Right cardiac atrium (tissue), 5 donors: ENCODE results near the gene LRRC63. TPM values are rescaled to one million over a fixed set of nuclear protein-coding genes. Genes with fewer than 3 reads are reported as not detected.

ENCODE experiments used
- ATAC-seq, 2 donors: fragments of 200-7000 bp; cut with Tn5 transposase; one replicate each; pipeline versions ENCODE4 v1.8.0 to v1.9.1; 2020; ENCODE audit warnings: moderate library complexity in 2 of 2, mild to moderate bottlenecking in 1 of 2
- DNase-seq, 3 donors: peaks; one replicate each; pipeline ENCODE4 v3.0.0-alpha.2; 2020
- H3K27ac ChIP-seq: one replicate; pipeline ENCODE4 v1.5.1; 2013; ENCODE audit warnings: mild to moderate bottlenecking, low read length, control low read depth, moderate library complexity
- H3K27me3 ChIP-seq: one replicate; pipeline ENCODE4 v1.6.1; 2013; ENCODE audit not compliant: control insufficient read depth, insufficient read depth
- H3K4me1 ChIP-seq: one replicate; pipeline ENCODE4 v1.6.1; 2013; ENCODE audit warnings: low read length; ENCODE audit not compliant: control insufficient read depth, insufficient read depth
- H3K4me3 ChIP-seq: one replicate; pipeline ENCODE4 v1.5.1; 2013; ENCODE audit warnings: low read length, control low read depth
- H3K9me3 ChIP-seq: one replicate; pipeline ENCODE4 v1.6.1; 2013; ENCODE audit warnings: low read length; ENCODE audit not compliant: control insufficient read depth
- WGBS: extraction: QIAGEN DNeasy Blood & Tissue Kit; methylation state at CpG from one replicate; pipeline ENCODE4 v1.1.7; 2013; 5-methylcytosine and 5-hydroxymethylcytosine counted together
- intact Hi-C, 4 donors: fragments of 100-400 bp; cut with DNase I; formaldehyde crosslinking; loops; one replicate each; pipeline versions ENCODE4 v1.11.0 to v1.14.0; 2022 to 2023
- polyA plus RNA-seq: library from polyadenylated mRNA; stranded (reverse); fragments of 200-250 nt; gene quantifications from one replicate; pipeline ENCODE4 v1.2.3, GENCODE V29; 2013
- total RNA-seq, 4 donors: library from RNA; stranded (reverse); fragmentation: NEBNext Ultra II Directional; extraction: Animal tissue kit (Norgen Biotek cat#: 25700); gene quantifications; one replicate each; pipeline ENCODE4 v1.2.1, GENCODE V29; 2021
- donor health status: healthy with polysubstance abuse.
- donor health status: DM: no; HTN: yes; CAD: no.
- donor health status: DM: no; HTN: no; CAD: no.
- donor health status: DM: no; HTN: yes; CAD: no; lungs with severe emphysema.
- donor health status: DM: yes; HTN: yes; CAD: no.

Gene LRRC63
- total and polyA plus RNA-seq, 5 donors: not detected

- H3K27me3 ChIP-seq: no peaks in the 10 kb centered on the region
- DNase-seq: no peak
- H3K9me3 ChIP-seq: no peaks in the 10 kb centered on the region
- intact Hi-C loops: no loop called here
- no peak overlapping the region for H3K27ac ChIP-seq
- no peak for ATAC-seq
- H3K4me3 ChIP-seq: no peak overlapping the region
- H3K4me1 ChIP-seq: no peaks in the 10 kb centered on the region
Observed at GRCh38 chr13:46315036-46315435, 103.3 kb downstream of the LRRC63 start.

GRCh38 chr13:46315491-46316075 lies 103.9 kb downstream of the LRRC63 start:
- intact Hi-C loops: no loop called here
- ATAC-seq (no peak), DNase-seq (no peak)
- Histone ChIP-seq H3K9me3 (no peaks in the 10 kb centered on the region), H3K4me1 (no peaks in the 10 kb centered on the region), H3K27me3 (no peaks in the 10 kb centered on the region), H3K27ac (no peak overlapping the region), H3K4me3 (no peak overlapping the region)
- 82% methylated on average over 6 of the region's 6 CpGs for WGBS

GRCh38 chr13:46317120-46317519 lies 105.4 kb downstream of the LRRC63 start:
- no peak overlapping the region for H3K4me3 ChIP-seq
- no peaks in the 10 kb centered on the region for H3K9me3 ChIP-seq
- intact Hi-C loops: no loop called here
- H3K27me3 ChIP-seq: no peaks in the 10 kb centered on the region
- no peak overlapping the region for H3K27ac ChIP-seq
- DNase-seq: no peak
- ATAC-seq: no peak
- no peaks in the 10 kb centered on the region for H3K4me1 ChIP-seq

GRCh38 chr13:46318986-46319385 lies 107.3 kb downstream of the LRRC63 start:
- Histone ChIP-seq H3K27me3 (no peaks in the 10 kb centered on the region), H3K4me1 (no peaks in the 10 kb centered on the region), H3K4me3 (no peak overlapping the region), H3K9me3 (no peaks in the 10 kb centered on the region), H3K27ac (no peak overlapping the region)
- WGBS: 88% methylated on average over 1 of the region's 1 CpG
- intact Hi-C loops: no loop called here
- DNase-seq (no peak), ATAC-seq (no peak)

- Histone ChIP-seq H3K27ac (no peak overlapping the region), H3K4me1 (no peaks in the 10 kb centered on the region), H3K4me3 (no peak overlapping the region), H3K9me3 (no peaks in the 10 kb centered on the region), H3K27me3 (no peaks in the 10 kb centered on the region)
- intact Hi-C loops: no loop called here
- no peak for DNase-seq
- no peak for ATAC-seq
- 67% methylated on average over 3 of the region's 3 CpGs for WGBS
Observed at GRCh38 chr13:46320406-46320805, 108.7 kb downstream of the LRRC63 start.

GRCh38 chr13:46320821-46321220 lies 109.1 kb downstream of the LRRC63 start:
- ATAC-seq: no peak

GRCh38 chr13:46321494-46322225 lies 109.9 kb downstream of the LRRC63 start:
- Histone ChIP-seq H3K4me3 (no peak overlapping the region), H3K27me3 (no peaks in the 10 kb centered on the region), H3K9me3 (no peaks in the 10 kb centered on the region), H3K27ac (no peak overlapping the region), H3K4me1 (no peaks in the 10 kb centered on the region)
- ATAC-seq (peak; percentile 48 to 64), DNase-seq (peak in 2 of 3 donors; percentile 49 to 79)
- intact Hi-C loops: no loop called here
- WGBS: 56% methylated on average over 17 of the region's 17 CpGs

More at GRCh38 chr13:46320821-46321220, 109.1 kb downstream of the LRRC63 start:
- DNase-seq: no peak
- Histone ChIP-seq H3K27me3 (no peaks in the 10 kb centered on the region), H3K4me1 (no peaks in the 10 kb centered on the region), H3K27ac (no peak overlapping the region), H3K4me3 (no peak overlapping the region), H3K9me3 (no peaks in the 10 kb centered on the region)
- intact Hi-C loops: no loop called here
- WGBS: 85% methylated on average over 4 of the region's 4 CpGs

GRCh38 chr13:46324976-46325375 lies 113.2 kb downstream of the LRRC63 start:
- Histone ChIP-seq H3K4me3 (no peak overlapping the region), H3K4me1 (no peaks in the 10 kb centered on the region), H3K27ac (no peak overlapping the region), H3K9me3 (no peaks in the 10 kb centered on the region), H3K27me3 (no peaks in the 10 kb centered on the region)
- ATAC-seq (no peak), DNase-seq (no peak)
- intact Hi-C loops: no loop called here
- 75% methylated on average over 5 of the region's 5 CpGs for WGBS

Other genes with a start within 250 kb of the LRRC63 start
- gene ZC3H13, start 159.2 kb upstream of the LRRC63 start, total RNA-seq: 10 to 100 TPM; 33.8 to 42.0 (median 35.1) TPM
- gene ZC3H13, start 159.2 kb upstream of the LRRC63 start, polyA plus RNA-seq: 14.2 TPM
- not detected for gene CPB2, start 106.9 kb upstream of the LRRC63 start, total RNA-seq
- gene CPB2, start 106.9 kb upstream of the LRRC63 start, polyA plus RNA-seq: not detected
- gene LCP1, start 29.8 kb upstream of the LRRC63 start, total RNA-seq: 10 to 100 TPM; 15.9 to 33.0 (median 24.4) TPM
- 3.2 TPM for gene LCP1, start 29.8 kb upstream of the LRRC63 start, polyA plus RNA-seq
- gene RUBCNL, start 175.3 kb downstream of the LRRC63 start, total RNA-seq: 1 to 10 TPM; 1.0 to 1.8 (median 1.3) TPM
- gene RUBCNL, start 175.3 kb downstream of the LRRC63 start, polyA plus RNA-seq: 0.36 TPM